NCI-H2107 treated with DMSO at 0.1 percent for 48 hours (cell line): ENCODE results near the gene SHISA5.
"Not testable (repeated sequence)": the region's sequence is repeated elsewhere in the genome, so short reads cannot be mapped to it uniquely, and the experiment has no call there.

ENCODE experiments used
- DNase-seq: peaks from one replicate; lab custom pipeline; 2025; ENCODE audit not compliant: unreplicated experiment; lab: John Stamatoyannopoulos, UW

The SHISA5 gene, protein sequence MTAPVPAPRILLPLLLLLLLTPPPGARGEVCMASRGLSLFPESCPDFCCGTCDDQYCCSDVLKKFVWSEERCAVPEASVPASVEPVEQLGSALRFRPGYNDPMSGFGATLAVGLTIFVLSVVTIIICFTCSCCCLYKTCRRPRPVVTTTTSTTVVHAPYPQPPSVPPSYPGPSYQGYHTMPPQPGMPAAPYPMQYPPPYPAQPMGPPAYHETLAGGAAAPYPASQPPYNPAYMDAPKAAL

DNA sequence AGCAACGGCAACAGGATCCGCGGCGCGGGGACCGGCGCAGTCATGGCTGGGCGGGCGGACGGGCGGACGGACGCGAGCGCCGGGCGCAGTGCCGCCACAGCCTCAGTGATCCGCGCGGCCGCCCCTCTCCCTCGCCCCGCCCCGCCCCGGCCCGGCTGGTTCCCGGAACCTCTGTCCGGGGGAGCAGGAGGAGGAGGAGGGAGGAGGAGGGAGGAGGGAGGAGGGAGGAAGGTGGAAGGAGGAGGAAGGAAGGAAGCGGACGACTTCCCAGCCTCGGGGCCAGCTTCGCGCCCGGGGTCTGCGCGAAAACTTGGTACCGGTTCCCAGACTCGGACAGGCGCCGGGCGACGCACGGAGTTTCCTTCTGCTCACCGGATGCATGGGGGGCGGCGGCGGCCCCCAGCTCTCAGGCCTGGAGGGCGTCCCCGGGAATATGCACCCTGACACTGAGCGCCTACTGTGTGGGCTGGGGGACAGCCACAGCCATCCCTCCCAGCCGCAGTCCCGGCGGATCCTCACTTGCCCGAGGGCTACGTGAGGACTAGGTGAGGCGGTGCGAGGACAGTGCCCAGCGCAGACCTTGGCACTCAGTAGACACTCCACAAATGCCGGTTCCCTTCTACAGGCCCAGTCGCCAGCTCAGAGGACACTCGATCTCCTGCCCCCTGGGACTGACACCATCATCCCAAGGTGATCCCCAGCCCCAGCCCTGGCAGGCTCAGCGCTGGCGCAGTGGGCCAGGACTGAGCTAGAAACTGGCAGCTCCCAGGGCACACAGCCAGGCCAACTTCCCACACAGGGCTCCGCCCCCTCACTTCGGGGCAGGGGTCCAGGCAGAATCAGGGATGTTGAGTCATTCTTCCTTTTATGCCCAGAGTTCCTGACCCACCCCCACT lies at the start of gene SHISA5:
TSS of gene SHISA5 (minus strand) at position 124 of the 896 bp plus-strand sequence. CDS start at position 44, 80 bp downstream.
- DNase-seq: peak; percentile 1

DNA sequence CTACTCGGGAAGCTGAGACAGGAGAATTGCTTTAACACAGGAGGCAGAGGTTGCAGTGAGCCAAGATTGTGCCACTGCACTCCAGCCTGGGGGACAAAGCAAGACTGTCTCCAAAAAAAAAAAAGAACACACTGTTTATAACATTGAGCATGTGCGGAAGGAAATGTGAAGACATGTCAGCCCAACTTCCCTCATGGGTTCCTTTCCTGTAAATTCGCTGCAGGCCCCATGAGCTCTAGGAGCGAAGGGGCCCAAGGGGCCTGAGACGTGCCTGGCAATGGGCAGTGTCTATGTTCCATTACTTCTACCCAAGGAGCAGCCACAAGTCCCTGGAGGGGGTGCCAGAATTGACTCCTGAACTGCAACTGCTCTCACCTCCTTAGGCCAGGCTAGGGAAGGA lies 49.4 kb upstream of the SHISA5 start:
- DNase-seq: no peak

DNA sequence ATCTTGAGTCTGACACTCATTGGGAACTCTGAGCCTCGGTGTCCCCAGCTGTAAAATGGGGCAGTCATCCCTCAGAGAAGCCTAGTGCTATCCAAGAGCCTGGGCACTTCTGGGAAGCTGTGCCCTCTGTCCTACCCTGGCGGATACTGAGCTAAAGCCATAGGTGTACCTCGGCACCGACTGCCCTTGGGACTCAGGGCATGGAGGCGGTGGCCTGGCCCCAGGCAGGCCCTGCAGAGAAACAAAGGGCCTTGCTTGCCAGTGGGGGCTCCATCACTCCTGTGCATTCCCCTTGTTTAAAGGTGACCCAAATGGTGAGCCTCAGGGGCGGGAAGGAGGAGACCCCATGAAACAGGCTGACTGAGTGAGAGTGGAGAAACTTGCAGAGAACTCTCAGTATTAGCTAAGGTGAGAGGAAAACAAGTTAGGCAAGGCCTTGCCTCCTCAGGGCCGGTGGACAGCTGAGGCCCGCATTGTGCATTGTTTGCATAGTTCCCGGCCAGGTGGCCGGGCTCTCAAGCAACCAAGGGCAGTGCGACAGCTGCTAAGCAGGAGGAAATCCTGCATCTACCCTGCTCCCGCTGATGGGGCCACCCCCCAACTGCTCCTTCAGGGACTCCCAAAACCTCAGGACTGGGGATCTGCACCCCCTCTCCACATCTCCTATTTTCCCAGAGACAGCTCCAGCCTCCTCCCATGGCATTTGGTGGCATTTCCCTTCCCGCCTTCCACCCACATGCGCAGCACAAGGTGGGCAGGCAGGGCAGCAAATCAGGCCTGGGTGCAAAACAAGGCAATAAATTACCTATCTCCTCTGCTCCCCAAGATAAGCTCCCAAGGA lies 48.4 kb upstream of the SHISA5 start:
- no peak for DNase-seq

DNA sequence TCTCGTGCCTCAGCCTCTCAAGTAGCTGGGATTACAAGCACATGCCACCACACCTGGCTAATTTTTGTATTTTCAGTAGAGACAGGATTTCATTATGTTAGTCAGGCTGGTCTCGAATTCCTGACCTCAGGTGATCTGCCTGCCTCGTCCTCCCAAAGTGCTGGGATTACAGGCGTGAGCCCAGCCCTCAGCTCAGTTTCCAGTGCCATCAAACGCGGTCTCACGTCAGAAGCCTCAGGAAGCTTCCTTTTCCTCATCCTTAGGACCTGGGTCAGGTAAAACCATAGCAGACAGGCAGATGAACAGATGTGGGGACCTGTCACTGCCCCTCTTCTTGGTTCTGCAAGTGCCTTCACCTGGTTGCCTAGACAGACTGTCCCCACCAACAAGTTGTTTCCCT lies 47.7 kb upstream of the SHISA5 start:
- DNase-seq: not testable (repeated sequence)

DNA sequence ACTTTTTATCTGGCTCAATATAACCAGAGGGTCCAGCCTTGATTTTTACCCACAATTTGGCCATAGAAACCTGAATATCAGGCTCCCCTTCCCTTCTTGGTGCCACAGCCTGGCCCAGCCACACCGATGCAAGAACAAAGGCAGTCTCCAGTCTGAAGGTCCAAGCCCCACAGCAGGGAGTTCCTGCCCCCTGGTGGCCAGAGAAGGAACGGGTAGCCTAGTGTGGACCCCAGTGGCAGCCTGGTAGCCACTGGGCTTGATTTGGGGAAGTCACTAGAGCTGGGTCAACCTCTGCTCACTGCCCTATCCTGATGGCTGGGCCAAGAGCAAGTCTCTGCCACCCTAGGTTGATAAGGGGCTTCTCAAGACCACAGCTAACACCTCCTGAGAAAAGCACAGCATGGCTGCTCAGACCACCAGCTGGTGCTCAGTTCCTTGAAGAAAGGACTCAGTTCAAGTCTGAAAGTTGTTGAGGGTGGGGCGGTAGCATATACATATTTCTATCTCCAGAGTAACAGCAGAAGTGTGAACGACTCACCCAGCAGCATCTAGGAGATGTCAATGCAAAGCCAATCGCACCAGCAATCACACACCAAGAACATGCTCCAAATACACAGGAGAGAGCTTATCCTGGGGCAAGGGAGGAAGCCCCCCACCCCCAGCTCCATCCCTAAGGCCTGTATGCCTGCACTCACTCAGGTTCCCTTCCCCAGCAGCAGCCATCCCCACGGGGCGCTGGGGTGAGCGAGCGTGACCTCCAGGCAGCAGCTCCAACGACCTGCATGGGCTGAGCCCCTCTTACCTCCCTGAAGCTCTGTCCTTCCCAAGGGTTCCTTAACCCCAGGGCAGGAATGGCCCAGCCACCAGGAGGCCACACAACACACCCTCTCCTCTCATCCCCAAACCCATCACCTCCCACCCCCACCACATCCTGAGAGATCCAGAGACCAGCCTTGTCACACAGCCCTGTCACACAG lies 45.0 kb upstream of the SHISA5 start:
- DNase-seq: peak; percentile 12

DNA sequence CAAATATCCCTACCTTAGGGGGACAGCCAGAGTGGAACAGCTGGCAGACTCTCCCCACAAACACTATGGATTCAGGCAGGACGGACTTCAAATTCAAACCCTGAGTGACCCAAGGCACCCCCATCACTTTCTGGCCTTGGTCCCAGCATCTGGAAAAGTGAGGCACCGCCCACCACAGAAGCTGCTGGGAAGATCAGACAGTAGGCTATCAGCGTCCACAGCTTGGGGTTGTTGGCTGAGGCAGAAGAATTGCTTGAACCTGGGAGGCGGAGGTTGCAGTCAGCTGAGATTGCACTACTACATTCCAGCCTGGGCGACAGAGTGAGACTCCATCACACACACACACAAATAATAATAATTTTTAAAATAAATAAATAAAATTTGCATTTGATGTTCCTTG lies 44.2 kb upstream of the SHISA5 start:
- DNase-seq: no peak

DNA sequence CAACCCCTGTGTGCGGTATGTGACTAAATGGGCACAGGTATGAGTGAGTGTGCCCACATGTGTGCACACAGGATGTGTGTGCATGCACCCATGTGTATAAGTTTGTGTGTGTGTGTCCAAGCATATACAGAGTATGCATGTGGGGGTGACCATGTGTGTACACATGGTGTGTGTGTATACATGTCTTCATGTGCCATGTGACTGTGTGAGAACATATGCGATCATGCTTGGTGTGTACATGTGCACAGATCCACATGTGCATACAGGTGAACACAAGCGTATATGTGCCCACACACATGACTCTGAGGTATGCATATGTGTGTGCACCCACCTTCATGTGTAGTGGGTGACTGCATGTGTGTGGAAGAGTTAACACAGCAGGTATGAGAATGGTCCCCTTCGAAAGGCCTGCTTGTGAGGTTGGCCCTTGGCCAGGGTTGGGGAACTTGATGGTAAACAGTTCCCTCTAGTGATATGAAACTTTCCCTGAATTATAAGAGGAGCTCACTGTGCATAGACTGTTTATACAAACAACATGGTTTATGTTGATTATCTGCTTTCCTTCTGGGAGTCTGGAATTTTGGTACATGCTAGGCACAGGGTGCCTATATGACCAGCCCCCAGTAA lies 42.3 kb upstream of the SHISA5 start:
- no peak for DNase-seq

DNA sequence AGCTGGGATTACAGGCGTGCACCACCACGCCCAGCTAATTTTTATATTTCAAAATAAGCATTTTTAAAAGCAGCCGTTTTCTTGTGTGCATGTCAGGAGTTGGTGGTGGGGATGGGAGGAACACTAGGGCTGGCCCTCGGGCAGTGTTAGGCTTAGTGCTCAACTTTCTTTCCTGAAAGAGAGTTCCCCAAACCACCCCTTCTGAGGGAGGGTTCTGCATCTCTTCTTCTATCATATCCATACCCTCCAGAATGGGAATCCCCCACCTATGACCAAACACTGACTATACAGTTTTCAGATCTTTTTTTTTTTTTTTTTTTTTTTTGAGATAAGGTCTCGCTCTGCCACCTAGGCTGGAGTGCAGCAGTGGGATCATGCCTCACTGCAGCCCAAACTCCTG lies 40.2 kb upstream of the SHISA5 start:
- DNase-seq: no peak

DNA sequence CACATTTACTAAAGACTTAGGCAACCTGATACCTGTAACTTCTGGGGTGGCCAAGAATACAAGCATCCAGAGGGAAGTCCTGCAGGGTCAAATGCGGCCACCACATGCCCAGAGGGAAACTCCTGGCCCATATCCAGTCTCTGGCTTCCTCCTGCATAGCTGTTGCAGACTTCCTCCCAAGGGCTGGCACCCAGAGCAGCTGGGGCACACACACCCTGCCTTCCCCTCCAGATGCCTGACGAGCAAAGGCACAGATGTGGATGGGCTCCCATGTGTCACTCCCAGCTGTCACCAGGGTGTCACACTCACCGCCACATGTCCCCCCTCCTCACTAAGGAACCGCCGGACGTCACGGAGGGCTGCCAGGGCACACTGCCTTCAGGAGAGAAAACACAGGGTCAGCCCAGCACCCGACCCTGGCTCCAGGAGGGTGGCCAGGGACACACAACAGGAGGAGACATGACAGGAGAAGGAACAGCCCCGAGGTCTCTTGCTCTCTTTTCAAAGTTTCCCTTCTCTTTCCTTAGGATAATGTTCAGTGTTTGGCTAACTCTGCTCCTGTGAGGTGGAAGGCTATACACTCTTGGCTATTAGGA lies 39.4 kb upstream of the SHISA5 start:
- no peak for DNase-seq

DNA sequence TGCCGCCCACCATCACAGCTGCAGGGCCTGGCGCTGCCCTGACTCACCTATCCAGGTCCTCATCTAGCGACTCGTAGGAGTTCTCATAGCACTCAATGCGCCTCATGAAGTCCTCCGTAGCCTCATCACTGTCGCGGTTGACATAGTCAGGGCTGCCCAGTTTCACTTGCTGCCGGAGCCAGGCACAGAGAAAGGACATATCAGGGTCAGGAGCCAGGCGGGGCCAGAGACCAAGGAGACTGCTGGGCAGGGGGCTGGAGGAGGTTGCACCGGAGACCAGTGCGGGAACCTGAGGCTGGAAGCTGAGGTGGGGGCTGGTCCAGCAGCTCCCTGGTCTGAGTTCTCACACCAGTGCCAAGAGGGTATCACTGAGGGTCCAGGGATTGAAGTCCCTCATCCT lies 34.5 kb upstream of the SHISA5 start:
- DNase-seq: no peak

DNA sequence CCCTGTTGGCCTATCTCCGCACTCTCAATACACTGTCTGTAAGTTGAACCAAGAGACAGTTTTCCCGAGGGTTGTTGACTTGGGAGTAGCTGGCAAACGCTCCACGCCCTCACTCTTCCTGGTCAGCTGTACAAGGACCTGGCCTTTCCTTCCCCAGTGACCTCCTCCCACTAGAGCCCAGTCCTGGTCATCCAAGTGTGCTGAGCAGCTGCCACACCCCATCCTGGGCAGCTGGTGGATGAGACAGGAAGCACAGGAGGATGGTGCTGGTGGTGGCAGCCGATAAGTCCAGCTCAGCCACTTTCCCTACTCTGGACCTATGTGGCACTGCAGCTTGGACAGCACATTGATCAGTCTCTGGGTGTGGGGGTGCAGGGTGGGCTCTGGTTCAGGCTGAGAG lies 32.8 kb upstream of the SHISA5 start:
- DNase-seq: no peak

DNA sequence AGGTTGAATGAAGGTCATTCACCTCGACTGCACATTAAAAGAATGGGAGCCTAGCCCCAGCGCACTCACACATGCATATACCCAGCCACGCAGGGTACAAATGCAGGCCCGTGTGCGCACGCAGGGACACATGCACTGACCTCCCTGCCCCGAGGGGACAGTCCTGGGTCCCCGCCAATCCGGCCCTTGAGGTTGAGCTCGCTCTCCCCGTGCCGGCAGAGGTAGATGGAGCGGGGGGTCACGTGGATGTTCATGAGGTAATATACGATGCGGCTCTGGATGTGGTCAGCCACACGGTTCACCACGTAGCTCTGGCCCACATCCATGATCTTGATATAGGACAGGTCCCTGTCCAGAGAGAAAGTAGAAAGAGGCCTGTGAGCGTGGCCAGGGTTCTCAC lies 32.1 kb upstream of the SHISA5 start:
- DNase-seq: no peak

DNA sequence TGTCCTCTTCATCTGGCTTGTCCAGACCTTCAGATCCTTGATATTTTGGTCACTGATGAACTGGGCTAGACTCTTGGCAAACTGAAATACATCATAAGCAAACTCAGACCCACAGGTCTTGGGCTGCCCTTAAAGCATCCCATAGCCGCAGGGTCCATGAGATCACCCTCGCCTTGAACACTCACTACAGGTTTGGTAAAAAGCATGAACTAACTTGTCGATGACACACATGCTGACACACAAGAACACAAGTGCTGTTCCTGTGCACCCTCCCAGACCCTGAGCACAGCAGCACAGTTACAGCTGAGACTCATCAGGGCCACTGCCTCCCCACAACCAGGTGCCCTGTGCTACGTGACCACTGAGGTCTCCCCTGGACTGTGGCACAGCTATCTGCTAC lies 31.6 kb upstream of the SHISA5 start:
- DNase-seq: no peak

DNA sequence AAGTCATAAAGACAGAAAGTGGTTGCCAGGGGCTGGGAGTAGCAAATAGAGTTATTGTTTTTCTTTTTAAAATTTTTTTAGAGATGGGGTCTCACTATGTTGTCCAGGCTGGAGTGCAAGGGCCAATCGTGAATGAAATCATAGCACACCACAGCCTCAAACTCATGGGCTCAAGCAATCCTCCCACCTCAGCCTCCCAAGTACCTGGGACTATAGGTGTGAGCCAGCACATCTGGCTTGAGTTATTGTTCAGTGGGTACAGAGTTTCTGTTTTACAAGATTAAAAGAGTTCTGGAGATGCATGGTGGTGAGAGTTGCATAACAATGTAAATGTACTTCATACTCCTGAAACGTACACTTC lies 29.0 kb upstream of the SHISA5 start:
- no peak for DNase-seq

DNA sequence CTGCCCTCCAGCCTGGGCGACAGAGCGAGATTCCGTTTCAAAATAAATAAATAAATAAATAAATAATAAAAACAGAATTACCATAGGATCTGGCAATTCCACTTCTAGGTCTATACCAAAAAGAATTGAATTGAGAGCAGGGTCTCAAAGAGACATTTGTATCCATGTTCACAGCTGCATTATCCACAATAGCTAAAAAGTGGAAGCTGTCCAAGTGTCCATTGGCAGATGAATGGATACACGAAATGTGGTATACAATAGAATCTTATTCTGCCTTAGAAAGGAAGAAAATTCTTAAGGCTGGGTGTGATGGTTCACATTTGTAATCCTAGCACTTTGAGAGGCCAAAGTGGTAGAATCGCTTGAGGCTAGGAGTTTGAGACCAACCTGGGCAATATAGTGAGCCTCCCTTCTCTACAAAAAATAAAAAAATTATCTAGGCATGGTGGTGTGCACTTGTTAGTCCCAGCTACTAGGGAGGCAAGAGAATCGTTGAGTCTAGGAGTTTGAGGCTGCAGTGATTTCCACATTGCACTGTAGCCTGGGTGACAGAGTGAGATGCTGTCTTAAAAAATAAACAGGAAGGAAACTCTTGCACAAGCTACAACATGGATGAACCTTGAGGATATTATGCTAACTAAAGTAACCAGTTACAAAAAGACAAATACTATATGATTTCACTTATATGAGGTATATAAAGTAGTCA lies 28.4 kb upstream of the SHISA5 start:
- no peak for DNase-seq

DNA sequence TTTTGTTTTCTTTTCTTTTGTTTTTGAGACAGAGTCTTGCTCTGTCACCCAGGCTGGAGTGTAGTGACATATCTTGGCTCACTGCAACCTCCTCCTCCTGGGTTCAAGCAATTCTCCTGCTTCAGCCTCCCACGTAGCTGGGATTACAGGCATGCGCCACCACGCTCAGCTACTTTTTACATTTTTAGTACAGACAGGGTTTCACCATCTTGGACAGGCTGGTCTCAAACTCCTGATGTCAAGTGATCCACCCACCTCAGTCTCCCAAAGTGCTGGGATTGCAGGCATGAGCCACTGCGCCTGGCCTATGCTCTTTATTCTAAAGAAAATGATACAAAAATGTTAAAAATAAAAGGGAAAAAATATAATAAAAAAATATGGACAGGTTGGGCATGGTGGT lies 26.7 kb upstream of the SHISA5 start:
- not testable (repeated sequence) for DNase-seq

DNA sequence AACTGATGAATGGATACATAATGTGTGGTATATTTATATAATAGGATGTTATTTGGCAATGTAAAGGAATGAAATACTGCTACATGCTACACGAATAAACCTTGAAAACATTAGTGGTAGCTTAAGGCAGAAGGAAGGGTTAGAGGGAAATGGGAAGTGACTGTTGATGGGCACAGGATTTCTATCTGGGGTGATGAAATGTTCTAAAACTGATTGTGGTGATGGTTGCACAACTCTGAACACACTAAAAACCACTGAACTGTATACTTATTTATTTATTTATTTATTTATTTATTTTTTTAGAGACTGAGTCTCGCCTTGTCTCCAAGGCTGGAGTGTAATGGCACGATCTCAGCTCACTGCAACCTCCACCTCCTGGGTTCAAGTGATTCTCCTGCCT lies 24.8 kb upstream of the SHISA5 start:
- no peak for DNase-seq

DNA sequence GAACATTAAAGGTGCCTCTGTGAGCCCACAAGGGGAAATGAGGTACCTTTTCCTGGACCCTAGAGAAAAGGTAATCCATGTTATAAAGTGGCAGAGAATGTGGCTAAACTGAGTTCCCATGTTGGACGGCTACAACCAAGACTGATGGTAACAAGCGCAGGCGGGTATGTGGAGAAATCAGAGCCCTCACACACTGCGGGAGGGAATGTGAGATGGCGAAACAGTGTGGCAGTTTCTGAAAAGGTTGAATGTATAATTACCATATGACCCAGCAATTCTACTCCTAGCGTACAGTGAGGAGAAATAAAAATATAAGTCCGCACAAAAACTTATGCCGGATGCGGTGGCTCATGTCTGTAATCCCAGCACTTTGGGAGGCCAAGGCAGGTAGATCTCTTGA lies 24.1 kb upstream of the SHISA5 start:
- DNase-seq: no peak

DNA sequence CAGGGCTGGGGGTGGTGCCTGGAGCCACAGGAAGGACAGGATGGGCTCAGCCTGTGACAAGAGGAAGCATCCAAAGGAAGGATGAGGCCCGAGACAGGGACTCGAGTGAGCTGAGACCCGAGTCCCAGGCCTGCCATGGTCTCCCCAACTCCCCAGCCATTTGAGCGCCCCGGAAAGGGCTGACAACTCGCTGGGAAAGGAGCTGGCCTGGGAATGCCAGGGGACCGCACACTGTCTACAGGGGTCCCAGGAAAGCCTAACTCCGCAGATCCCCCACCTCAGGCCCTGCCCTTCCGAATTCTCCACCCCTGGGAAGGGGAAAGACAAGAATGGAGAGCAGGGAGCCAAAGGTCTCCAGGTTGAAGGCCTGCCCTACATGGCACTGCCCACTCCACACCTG lies 21.0 kb upstream of the SHISA5 start:
- no peak for DNase-seq
